ENCODE results near the gene TMUB2. TPM values are rescaled to one million over a fixed set of nuclear protein-coding genes. Genes with fewer than 3 reads are reported as not detected.
"Not testable (repeated sequence)": the region's sequence is repeated elsewhere in the genome, so short reads cannot be mapped to it uniquely, and the experiment has no call there.

TMUB2 gene
- polyA plus RNA-seq, 4 donors, result 43.6 to 54.2 (median 46.4) TPM

GRCh38 chr17:44217738-44218343, 31.1 kb downstream of the TMUB2 start:
- DNase-seq (ENCODE audit: low read depth in 4 of 4, low spot score in 3 of 4), result no peak

DNA sequence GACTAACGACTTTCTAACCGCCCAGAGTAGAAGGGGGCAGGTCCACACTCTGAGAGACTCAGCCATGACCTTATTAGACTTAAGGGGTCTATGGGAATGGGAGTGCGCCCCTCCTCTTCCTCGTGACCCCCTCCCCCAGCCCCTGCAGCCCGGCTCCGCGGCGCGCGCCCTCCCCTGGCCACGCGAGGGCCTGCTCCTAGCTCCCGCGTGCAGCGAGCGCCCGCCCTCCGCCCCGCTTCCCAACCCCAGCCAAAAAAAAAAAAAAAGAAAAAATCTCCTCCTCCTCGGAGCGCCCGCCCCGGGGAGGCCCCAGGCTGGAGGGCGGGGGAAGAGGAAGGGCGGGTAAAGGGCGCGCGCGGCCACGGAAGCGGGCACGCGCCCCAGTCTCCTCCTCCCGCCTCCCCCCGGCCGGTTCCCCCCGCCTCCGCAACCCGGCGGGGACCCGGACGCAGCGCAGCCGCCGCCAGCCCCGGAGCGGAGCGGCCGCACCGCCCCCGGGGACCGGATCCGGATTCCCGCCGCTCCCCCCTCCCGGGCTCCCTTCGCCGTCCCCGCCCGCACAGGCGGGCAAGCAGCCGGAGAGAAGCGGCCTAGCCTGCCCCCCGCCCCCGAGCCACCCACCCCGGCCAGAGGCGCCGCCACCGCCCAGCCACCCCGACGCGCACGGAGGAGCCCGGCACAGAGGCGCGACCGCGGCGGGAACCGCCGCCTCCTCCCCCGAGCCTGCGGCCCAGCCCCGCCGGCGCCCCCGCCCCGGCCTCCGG, 31.8 kb downstream of the TMUB2 start:
- peak in 2 of 4 donors; percentile 85 to 90 for DNase-seq (ENCODE audit: low read depth in 4 of 4, low spot score in 3 of 4)

DNA sequence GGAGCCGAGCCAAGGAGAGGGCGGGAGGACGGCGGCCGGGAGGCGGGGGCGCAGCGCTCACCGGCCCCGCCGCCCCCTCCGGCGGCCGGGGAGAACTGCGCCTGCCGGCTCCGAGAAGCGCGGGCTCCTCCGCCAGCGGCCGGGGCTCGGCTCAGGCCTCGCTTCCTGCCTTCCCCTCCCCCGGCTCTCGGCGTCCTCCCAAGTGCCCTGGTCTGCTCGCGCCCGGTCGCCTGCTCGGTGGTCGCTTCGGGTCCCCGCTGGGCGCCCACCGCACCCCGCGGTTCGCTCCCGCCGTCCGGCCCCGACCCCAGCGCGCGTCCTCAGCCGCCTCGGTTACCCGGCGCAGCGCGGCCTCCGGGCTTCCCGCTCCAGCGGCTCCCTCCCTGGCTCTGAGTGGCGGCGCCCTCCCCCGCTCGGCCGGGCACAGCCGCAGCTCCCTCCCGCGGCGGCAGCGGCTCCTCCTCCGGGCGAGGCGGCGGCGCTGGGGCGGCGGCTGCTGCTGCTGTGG, 32.4 kb downstream of the TMUB2 start:
- DNase-seq (ENCODE audit: low read depth in 4 of 4, low spot score in 3 of 4), result peak in 1 of 4 donors; percentile 50

GRCh38 chr17:44219616-44220212, 32.9 kb downstream of the TMUB2 start, which contains the start of gene UBTF:
Gene UBTF (minus strand): TSS chr17:44219675. CDS start chr17:44218229, 1,446 bp downstream.
- peak in 2 of 4 donors; percentile 50 to 55 for DNase-seq (ENCODE audit: low read depth in 4 of 4, low spot score in 3 of 4)

DNA sequence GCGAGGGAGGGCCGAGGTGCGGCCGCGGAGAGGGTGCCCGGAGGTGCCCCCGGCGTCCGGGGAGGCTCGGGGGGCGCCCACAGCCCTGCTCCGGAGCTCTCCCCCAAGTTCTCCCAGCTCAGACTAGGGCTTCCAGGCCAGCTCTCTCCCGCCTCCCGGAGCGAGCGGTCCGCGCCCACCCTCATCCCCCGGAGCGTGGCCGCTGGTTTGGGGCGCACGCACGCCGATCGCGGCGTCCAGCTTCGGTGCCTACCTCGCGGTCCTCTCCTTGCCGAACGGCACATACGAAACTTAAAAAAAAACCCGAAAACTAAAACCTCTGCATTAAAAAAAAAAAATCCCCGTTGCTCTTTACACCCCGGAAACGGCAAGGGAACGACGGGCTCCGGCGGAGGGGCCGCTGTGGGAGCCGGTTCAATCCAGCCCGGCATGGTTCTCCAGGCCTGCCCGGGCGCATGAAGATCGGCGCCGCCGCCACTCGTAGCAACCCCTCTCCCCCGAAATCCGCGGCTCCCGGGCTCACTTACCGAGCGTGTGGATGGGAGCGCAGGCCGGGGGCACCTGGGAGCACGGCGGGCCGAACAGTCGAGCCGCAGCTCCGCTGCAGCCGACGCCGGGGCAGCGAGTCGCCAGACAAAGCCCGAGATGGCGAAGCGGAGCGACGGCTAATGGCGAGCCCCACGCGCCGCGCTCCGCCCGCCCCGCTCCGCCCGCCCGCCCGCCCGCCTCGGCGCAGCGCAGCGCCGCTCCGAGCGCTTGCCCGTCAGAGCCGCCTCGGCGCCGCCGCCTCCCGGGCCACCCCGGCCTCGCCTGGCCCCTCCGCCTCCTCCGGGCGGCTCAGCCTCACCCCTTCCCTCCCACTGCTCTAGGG, 33.7 kb downstream of the TMUB2 start:
- DNase-seq (ENCODE audit: low read depth in 4 of 4, low spot score in 3 of 4), result peak in 1 of 4 donors; percentile 18

DNA sequence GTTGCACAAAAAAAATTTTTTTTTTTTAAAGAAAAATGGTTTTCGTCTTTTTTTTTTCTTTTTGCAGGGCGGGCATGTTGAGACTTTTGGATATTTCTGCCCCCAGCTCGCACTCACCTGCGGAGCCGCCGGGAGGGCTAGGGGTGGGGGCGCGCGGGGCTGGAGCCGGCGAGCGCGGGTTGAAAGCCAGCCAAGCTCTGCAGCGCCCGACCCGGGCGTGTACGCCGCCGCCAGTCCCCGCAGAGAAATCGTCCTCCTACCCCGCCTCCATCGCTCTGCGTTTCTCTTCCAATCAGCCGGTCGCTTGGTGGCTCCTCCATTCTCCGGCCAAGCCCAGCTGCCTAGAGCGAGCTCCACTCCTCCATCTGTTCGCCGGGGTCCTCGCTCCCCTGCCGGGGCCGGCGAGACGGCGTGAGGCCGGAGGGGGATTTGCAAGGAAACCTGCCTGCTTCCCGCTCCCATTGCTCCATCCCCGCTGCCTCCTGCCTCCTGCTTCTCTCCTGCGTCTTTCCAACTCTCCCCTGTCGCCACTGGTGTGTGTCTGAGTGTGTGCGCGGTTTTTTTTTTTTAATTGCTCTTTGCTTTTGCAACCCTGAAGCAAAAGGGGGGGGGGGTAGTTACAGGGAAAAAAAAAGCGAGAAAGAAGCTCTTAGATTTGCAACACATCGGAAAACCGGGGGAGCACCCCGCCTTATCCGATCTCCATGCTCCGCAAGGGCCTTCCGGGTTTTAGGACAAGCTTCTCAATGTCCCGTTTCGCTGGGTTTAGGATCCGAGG, 34.5 kb downstream of the TMUB2 start:
- peak in 2 of 4 donors; percentile 56 to 70 for DNase-seq (ENCODE audit: low read depth in 4 of 4, low spot score in 3 of 4)

- no peak for DNase-seq (ENCODE audit: low read depth in 4 of 4, low spot score in 3 of 4)
Measured at GRCh38 chr17:44221862-44222111, 35.0 kb downstream of the TMUB2 start.

DNA sequence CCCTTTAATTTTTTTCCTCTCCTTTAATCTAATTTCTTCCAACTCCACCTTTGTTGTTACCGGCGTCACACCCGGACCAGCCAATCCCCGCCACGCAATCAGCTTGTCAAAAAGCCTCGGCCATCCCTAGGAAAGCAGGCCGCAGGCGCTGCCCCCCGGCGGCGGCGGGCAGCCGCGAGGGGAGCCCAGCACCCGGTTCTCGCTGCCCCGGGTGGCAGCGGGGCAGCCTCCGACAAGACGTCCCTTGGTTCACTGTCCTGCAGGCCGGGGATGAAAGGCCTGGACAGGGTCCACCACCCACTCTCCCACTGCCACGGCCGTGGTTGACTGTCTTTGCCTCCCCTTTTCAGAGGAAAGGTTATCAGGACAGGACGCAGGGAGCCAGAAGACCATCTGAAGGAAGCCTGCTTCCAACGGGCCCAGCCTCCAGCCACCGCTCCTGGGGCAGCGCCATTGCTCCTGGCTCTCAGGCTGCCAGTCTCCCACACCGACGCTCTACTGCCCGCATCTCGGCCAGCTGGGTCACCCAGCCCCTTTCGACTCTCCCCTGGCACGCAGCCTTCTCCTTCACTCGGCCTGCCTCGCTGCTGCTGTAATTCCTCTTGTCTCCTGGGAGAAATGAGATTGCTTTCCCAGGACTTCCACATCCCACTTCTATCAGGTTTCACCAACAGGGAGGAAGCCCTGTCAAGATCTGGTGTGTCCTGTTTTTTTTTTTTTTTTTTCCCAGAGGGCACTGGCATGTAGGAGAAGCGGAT, 35.5 kb downstream of the TMUB2 start:
- DNase-seq (ENCODE audit: low read depth in 4 of 4, low spot score in 3 of 4), result peak in 1 of 4 donors; percentile 63

GRCh38 chr17:44223541-44224071, 36.8 kb downstream of the TMUB2 start:
- no peak for DNase-seq (ENCODE audit: low read depth in 4 of 4, low spot score in 3 of 4)

- DNase-seq (ENCODE audit: low read depth in 4 of 4, low spot score in 3 of 4), result no peak
Measured at GRCh38 chr17:44229090-44229489, 42.3 kb downstream of the TMUB2 start.

DNA sequence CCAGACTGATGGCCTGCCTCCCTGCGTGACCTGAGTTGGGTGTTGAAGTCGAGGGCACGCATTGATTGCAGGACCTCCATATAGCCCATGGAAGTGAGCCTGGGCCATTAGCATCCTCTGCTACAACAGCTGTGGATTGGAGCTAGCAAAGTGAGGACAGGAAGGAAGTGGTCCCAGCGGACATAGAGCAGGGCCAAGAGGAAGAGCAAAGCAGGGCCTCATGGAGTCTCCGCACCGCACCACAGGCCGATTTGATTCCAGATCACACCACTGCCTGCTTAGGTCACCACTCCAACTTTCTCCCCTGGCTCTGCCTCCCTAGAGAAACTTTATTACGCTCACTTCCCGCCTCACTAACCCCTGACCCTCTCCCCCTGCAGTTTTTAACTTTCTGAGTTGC, 43.4 kb downstream of the TMUB2 start:
- no peak for DNase-seq (ENCODE audit: low read depth in 4 of 4, low spot score in 3 of 4)

DNA sequence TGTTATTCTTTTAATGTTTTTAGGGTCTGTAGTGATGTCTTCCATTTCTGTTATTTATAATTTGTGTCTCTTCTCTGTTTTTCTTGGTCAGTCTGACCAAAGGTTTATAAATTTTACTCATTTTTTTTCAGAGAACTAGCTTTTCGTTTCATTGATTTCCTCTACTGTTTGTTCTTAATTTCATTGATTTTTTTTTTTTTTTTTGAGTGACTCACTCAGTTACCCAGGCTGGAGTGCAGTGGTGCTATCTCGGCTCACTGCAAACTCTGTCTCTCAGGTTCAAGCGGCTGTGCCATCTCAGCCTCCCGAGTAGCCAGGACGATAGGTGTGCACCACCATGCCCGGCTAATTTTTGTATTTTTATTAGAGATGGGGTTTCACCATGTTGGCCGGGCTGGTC, 45.3 kb downstream of the TMUB2 start:
- no peak for DNase-seq (ENCODE audit: low read depth in 4 of 4, low spot score in 3 of 4)

GRCh38 chr17:44233582-44233981, 46.8 kb downstream of the TMUB2 start:
- no peak for DNase-seq (ENCODE audit: low read depth in 4 of 4, low spot score in 3 of 4)

GRCh38 chr17:44235583-44235936, 48.8 kb downstream of the TMUB2 start:
- DNase-seq (ENCODE audit: low read depth in 4 of 4, low spot score in 3 of 4), result no peak

GRCh38 chr17:44236444-44236991, 49.7 kb downstream of the TMUB2 start:
- no peak for DNase-seq (ENCODE audit: low read depth in 4 of 4, low spot score in 3 of 4)

GRCh38 chr17:44237886-44238285, 51.1 kb downstream of the TMUB2 start:
- not testable (repeated sequence) for DNase-seq (ENCODE audit: low read depth in 4 of 4, low spot score in 3 of 4)

GRCh38 chr17:44241106-44241624, 54.4 kb downstream of the TMUB2 start:
- no peak for DNase-seq (ENCODE audit: low read depth in 4 of 4, low spot score in 3 of 4)
